H1 (cell line): Measurements from ENCODE around the gene LRRC28. TPM values are rescaled to one million over a fixed set of nuclear protein-coding genes. Genes with fewer than 3 reads are reported as not detected.

ENCODE experiments used
- CTCF ChIA-PET: fragments of 300-600 bp; sonication (Branson Sonifier 250); formaldehyde crosslinking; loops from one replicate; lab custom pipeline; 2021; ENCODE audit not compliant: partially characterized antibody; lab: Charles Lee
- POLR2A ChIA-PET: fragments of 300-600 bp; sonication (Branson Sonifier 250); formaldehyde crosslinking; loops from one replicate; lab custom pipeline; 2021; ENCODE audit warnings: inconsistent platforms; ENCODE audit not compliant: partially characterized antibody; lab: Charles Lee
- DNase-seq, 2 experiments: peaks; one replicate each; pipeline versions ENCODE4 v3.0.0 to v3.0.0-alpha.2; 2010 to 2022; ENCODE audit warnings: low spot score in 2 of 2, low read depth in 1 of 2, mixed read lengths in 1 of 2
- FAIRE-seq: peaks from 2 replicates; lab custom pipeline; 2011; peaks lifted over from hg19 to GRCh38; lab: Jason Lieb, UNC
- H2AFZ ChIP-seq: 2 replicates; pipeline ENCODE4 v1.8.1; 2012; ENCODE audit warnings: low read length, inconsistent platforms
- H2AK5ac ChIP-seq: 2 replicates; pipeline ENCODE4 v1.6.1; 2013; ENCODE audit warnings: low read depth, low read length
- H2BK120ac ChIP-seq: replicated peaks from 2 replicates; pipeline ENCODE3; 2013; ENCODE audit warnings: low read depth, low read length, inconsistent platforms
- H2BK12ac ChIP-seq: 2 replicates; pipeline ENCODE4 v1.6.1; 2013; ENCODE audit warnings: low read depth, low read length
- H2BK15ac ChIP-seq: 2 replicates; pipeline ENCODE4 v1.6.1; 2013; ENCODE audit warnings: low read length
- H2BK20ac ChIP-seq: 2 replicates; pipeline ENCODE4 v1.6.1; 2013; ENCODE audit warnings: low read length
- H2BK5ac ChIP-seq: 2 replicates; pipeline ENCODE4 v1.6.1; 2013; ENCODE audit warnings: low read depth, low read length
- H3K14ac ChIP-seq: 2 replicates; pipeline ENCODE4 v1.6.1; 2013; ENCODE audit warnings: inconsistent platforms; ENCODE audit not compliant: insufficient read length
- H3K18ac ChIP-seq: 2 replicates; pipeline ENCODE4 v1.6.1; 2013; ENCODE audit warnings: low read length; ENCODE audit errors: extremely low read depth
- H3K23ac ChIP-seq: 2 replicates; pipeline ENCODE4 v1.6.1; 2013; ENCODE audit warnings: inconsistent platforms; ENCODE audit not compliant: insufficient read length
- H3K23me2 ChIP-seq: 2 replicates; pipeline ENCODE4 v1.6.1; 2013; ENCODE audit warnings: low read depth, low read length
- H3K27ac ChIP-seq: 2 replicates; pipeline ENCODE4 v1.6.1; 2011; ENCODE audit warnings: low read depth, low read length, inconsistent platforms
- H3K27me3 ChIP-seq, 4 experiments: replicated peaks in 1 of 4; 1 replicate in 1 of 4; 2 replicates in 3 of 4; pipeline versions ENCODE4 v1.6.1 to v1.8.1; 2011 to 2013; ENCODE audit warnings: low read length in 3 of 4, mild to moderate bottlenecking in 3 of 4, inconsistent platforms in 2 of 4, mixed read lengths in 2 of 4, moderate library complexity in 1 of 4; ENCODE audit not compliant: control insufficient read depth in 3 of 4, insufficient read depth in 3 of 4; ENCODE audit errors: extremely low read depth in 1 of 4
- H3K36me3 ChIP-seq, 4 experiments: 2 replicates each; pipeline versions ENCODE4 v1.6.1 to v1.8.1; 2011 to 2013; ENCODE audit warnings: mild to moderate bottlenecking in 4 of 4, low read length in 3 of 4, moderate library complexity in 2 of 4, control low read depth in 1 of 4, inconsistent platforms in 1 of 4; ENCODE audit not compliant: insufficient read depth in 4 of 4, control insufficient read depth in 2 of 4
- H3K4ac ChIP-seq: replicated peaks from 2 replicates; pipeline ENCODE3; 2013; ENCODE audit warnings: low read length, low read depth, mixed read lengths, inconsistent platforms; ENCODE audit not compliant: insufficient read length
- H3K4me1 ChIP-seq, 4 experiments: replicated peaks in 1 of 4; 1 replicate in 1 of 4; 2 replicates in 3 of 4; pipeline versions ENCODE4 v1.6.1 to v1.8.1; 2011 to 2013; ENCODE audit warnings: low read length in 3 of 4, inconsistent platforms in 2 of 4, mixed read lengths in 1 of 4; ENCODE audit not compliant: insufficient read depth in 4 of 4, control insufficient read depth in 3 of 4
- H3K4me2 ChIP-seq, 2 experiments: 2 replicates each; pipeline versions ENCODE4 v1.6.1 to v1.8.1; 2011 to 2013; ENCODE audit warnings: low read depth in 2 of 2, low read length in 2 of 2, control low read depth in 1 of 2, inconsistent platforms in 1 of 2, mild to moderate bottlenecking in 1 of 2; ENCODE audit not compliant: insufficient read depth in 1 of 2
- H3K4me3 ChIP-seq, 4 experiments: fragments of 200-600, 300-600 bp in 1 of 4; sonication (generic), shearing (Covaris generic), sonication (Bioruptor Twin) in 1 of 4; 2 replicates each; pipeline versions ENCODE4 v1.5.1 to v1.8.1; 2011 to 2016; ENCODE audit warnings: low read length in 4 of 4, low read depth in 3 of 4, control low read depth in 2 of 4, inconsistent platforms in 2 of 4, mild to moderate bottlenecking in 2 of 4, mixed read lengths in 1 of 4, moderate library complexity in 1 of 4; ENCODE audit not compliant: insufficient read depth in 2 of 4; ENCODE audit errors: extremely low read depth in 1 of 4
- H3K56ac ChIP-seq: replicated peaks from 2 replicates; pipeline ENCODE3; 2013; ENCODE audit warnings: low read depth, mild to moderate bottlenecking, mixed read lengths, low read length, inconsistent platforms; ENCODE audit not compliant: insufficient read length
- H3K79me1 ChIP-seq: 2 replicates; pipeline ENCODE4 v1.6.1; 2013; ENCODE audit warnings: low read depth, low read length, control low read depth
- H3K79me2 ChIP-seq, 2 experiments: 2 replicates each; pipeline versions ENCODE4 v1.6.1 to v1.8.1; 2012 to 2013; ENCODE audit warnings: low read length in 2 of 2, mild to moderate bottlenecking in 2 of 2, inconsistent platforms in 1 of 2; ENCODE audit not compliant: insufficient read depth in 2 of 2, control insufficient read depth in 1 of 2
- H3K9ac ChIP-seq, 4 experiments: replicated peaks in 1 of 4; 1 replicate in 1 of 4; 2 replicates in 3 of 4; pipeline versions ENCODE4 v1.6.1 to v1.8.1; 2011 to 2013; ENCODE audit warnings: low read depth in 3 of 4, low read length in 3 of 4, control low read depth in 2 of 4, mild to moderate bottlenecking in 2 of 4, moderate library complexity in 2 of 4, inconsistent platforms in 1 of 4; ENCODE audit errors: extremely low read depth in 1 of 4
- H3K9me3 ChIP-seq, 2 experiments: 2 replicates each; pipeline versions ENCODE4 v1.6.1 to v1.8.1; 2012 to 2013; ENCODE audit warnings: mild to moderate bottlenecking in 2 of 2, moderate library complexity in 2 of 2, control low read depth in 1 of 2, inconsistent platforms in 1 of 2, low read depth in 1 of 2, low read length in 1 of 2, mixed read lengths in 1 of 2; ENCODE audit not compliant: insufficient read depth in 2 of 2
- H4K20me1 ChIP-seq, 2 experiments: replicated peaks in 1 of 2; 2 replicates each; pipeline versions ENCODE3 to v1.8.1; 2011 to 2013; ENCODE audit warnings: inconsistent platforms in 2 of 2, low read length in 2 of 2, mild to moderate bottlenecking in 1 of 2; ENCODE audit not compliant: insufficient read depth in 2 of 2, control insufficient read depth in 1 of 2
- H4K5ac ChIP-seq: 2 replicates; pipeline ENCODE4 v1.6.1; 2013; ENCODE audit warnings: low read length, low read depth, mixed read lengths, inconsistent platforms; ENCODE audit not compliant: insufficient read length
- H4K8ac ChIP-seq: 2 replicates; pipeline ENCODE4 v1.8.0; 2013; ENCODE audit warnings: mild to moderate bottlenecking, moderate library complexity, low read length, inconsistent platforms; ENCODE audit not compliant: insufficient read depth; ENCODE audit errors: extremely low read depth
- H4K91ac ChIP-seq: replicated peaks from 2 replicates; pipeline ENCODE3; 2013; ENCODE audit warnings: low read length, mixed read lengths, inconsistent platforms; ENCODE audit not compliant: insufficient read length
- ASH2L ChIP-seq: fragments of 200-600, 300-600 bp; sonication (generic); IDR thresholded peaks from one replicate; pipeline ENCODE4 v1.7.1; 2017; ENCODE audit warnings: low read length
- CTCF ChIP-seq, 3 experiments: IDR thresholded peaks; 1 replicate in 2 of 3; 2 replicates in 1 of 3; pipeline versions ENCODE4 v1.5.1 to v1.6.1; 2011; ENCODE audit warnings: low read length in 3 of 3, mild to moderate bottlenecking in 3 of 3, inconsistent platforms in 2 of 3, low read depth in 1 of 3, moderate library complexity in 1 of 3; ENCODE audit not compliant: insufficient read depth in 1 of 3; ENCODE audit errors: control extremely low read depth in 1 of 3
- RAD21 ChIP-seq, 2 experiments: IDR thresholded peaks in 1 of 2; conservative IDR thresholded peaks in 1 of 2; 2 replicates each; pipeline ENCODE4 v1.6.1; 2011; ENCODE audit warnings: low read depth in 2 of 2, low read length in 2 of 2, improper control_type of control experiment in 1 of 2, inconsistent platforms in 1 of 2, mild to moderate bottlenecking in 1 of 2, moderate library complexity in 1 of 2
- RXRA ChIP-seq: IDR thresholded peaks from 2 replicates; pipeline ENCODE4 v1.6.1; 2011; ENCODE audit warnings: low read depth, mild to moderate bottlenecking, low read length, moderate library complexity; ENCODE audit not compliant: insufficient read depth
- WGBS, 2 experiments: shearing (Covaris generic) in 1 of 2; methylation state at CpG; one replicate each; pipeline versions ENCODE4 v1.1.6 to v1.1.7; 2013 to 2015; ENCODE audit warnings: low lambda C conversion rate in 2 of 2, mixed read lengths in 2 of 2, inconsistent platforms in 1 of 2, low coverage in 1 of 2, missing lambda C conversion rate in 1 of 2; ENCODE audit not compliant: insufficient replicate concordance in 2 of 2, insufficient coverage in 1 of 2, insufficient read length in 1 of 2; ENCODE audit errors: extremely low coverage in 1 of 2, missing lambda C conversion rate in 1 of 2; 5-methylcytosine and 5-hydroxymethylcytosine counted together
- polyA plus RNA-seq, 7 experiments: library from polyadenylated mRNA; depleted of rRNA in 3 of 7; stranded (reverse) in 5 of 7; unstranded in 2 of 7; fragments of >200 nt in 5 of 7; fragments of 200-250 nt in 2 of 7; gene quantifications; 1 replicate in 5 of 7; 2 replicates in 1 of 7; 4 replicates in 1 of 7; pipeline versions ENCODE4 v1.2.1 to v1.2.3, GENCODE V29; 2011 to 2013; ENCODE audit warnings: missing spikeins in 2 of 7, mixed read lengths in 2 of 7
- total RNA-seq: library from RNA; stranded (reverse); fragmentation: NEBNext Ultra II Directional; extraction: Animal tissue kit (Norgen Biotek cat#: 25700); gene quantifications from 2 replicates; pipeline ENCODE4 v1.2.1, GENCODE V29; 2021

LRRC28 gene
- total and polyA plus RNA-seq, 2 of the 8 experiments (the other 6 are each of a cell fraction or from before 2014, with no cell fraction given), result 20.2 to 23.3 TPM

GRCh38 chr15:99425657-99426301 lies 174.5 kb downstream of the LRRC28 start:
- Histone ChIP-seq H3K23me2 (no peaks in the 10 kb centered on the region), H4K8ac (peak overlapping the region; percentile 16; the same call in 1 of the 2 replicates), H3K4me3 (no peak overlapping the region), H3K27ac (no peak overlapping the region), H3K4me2 (no peak overlapping the region), H2BK15ac (no peak overlapping the region), H3K27me3 (no peaks in the 10 kb centered on the region; a peak in 1 of 7 replicates), H4K5ac (no peak overlapping the region), H2AFZ (no peak overlapping the region), H2BK20ac (no peak overlapping the region), H4K91ac (no peak overlapping the region), H3K18ac (no peak overlapping the region), H3K56ac (no peak overlapping the region), H3K9me3 (no peaks in the 10 kb centered on the region), H3K4me1 (peaks cover 0 to 2% (median 0%) of the 10 kb centered on the region in 4 experiments; a peak in 1 of 7 replicates), H3K79me2 (no peaks in the 10 kb centered on the region), H3K9ac (0 out of 7 replicates have a peak overlapping the region, but pooled peaks of 1 of the 4 experiments have one; percentile 13), H3K23ac (no peak overlapping the region), H3K14ac (no peak overlapping the region), H2BK5ac (no peak overlapping the region), H2BK120ac (no peak overlapping the region), H2BK12ac (no peak overlapping the region), H2AK5ac (no peak overlapping the region), H3K36me3 (no peaks in the 10 kb centered on the region), H3K79me1 (no peaks in the 10 kb centered on the region), H3K4ac (no peak overlapping the region), H4K20me1 (no peaks in the 10 kb centered on the region)
- WGBS, 2 experiments, result 93% methylated on average over 18 of the region's 19 CpGs; no CpG with 5 or more reads in 1 of the 2 experiments
- CTCF ChIA-PET, result interaction anchor here (1.0 to 2.1 kb wide), 3 partner anchors 153 to 330 kb away, joined by 3 to 7 read pairs (median 3); no protein-coding TSS in a partner anchor
- no peak for TF ChIP-seq ASH2L
- peak in 1 of 3 experiments; percentile 8; a peak in 1 of 4 replicates for TF ChIP-seq CTCF (IDR thresholded peaks at IDR 0.05; ENCODE audit: control extremely low read depth in 1 of 3, insufficient read depth in 1 of 3, low read depth in 1 of 3, low read length in 3 of 3)
- TF ChIP-seq RAD21 (IDR thresholded peaks at IDR 0.05 in 1 of 2, conservative IDR thresholded peaks at IDR 0.05 in 1 of 2; ENCODE audit: low read depth in 2 of 2, low read length in 2 of 2), result peak; percentile 9 to 27; a peak in 2 of 4 replicates
- TF ChIP-seq RXRA, result no peak
- FAIRE-seq (no peak), DNase-seq (no peak)
- POLR2A ChIA-PET, result no interaction called here
